ENCODE data around the gene COPG2. TPM values are rescaled to one million over a fixed set of nuclear protein-coding genes. Genes with fewer than 3 reads are reported as not detected.

Gene COPG2
- total and polyA plus RNA-seq, 2 of the 8 experiments (the other 6 are each of a cell fraction or from before 2014, with no cell fraction given), result 50.3 to 53.1 TPM

DNA sequence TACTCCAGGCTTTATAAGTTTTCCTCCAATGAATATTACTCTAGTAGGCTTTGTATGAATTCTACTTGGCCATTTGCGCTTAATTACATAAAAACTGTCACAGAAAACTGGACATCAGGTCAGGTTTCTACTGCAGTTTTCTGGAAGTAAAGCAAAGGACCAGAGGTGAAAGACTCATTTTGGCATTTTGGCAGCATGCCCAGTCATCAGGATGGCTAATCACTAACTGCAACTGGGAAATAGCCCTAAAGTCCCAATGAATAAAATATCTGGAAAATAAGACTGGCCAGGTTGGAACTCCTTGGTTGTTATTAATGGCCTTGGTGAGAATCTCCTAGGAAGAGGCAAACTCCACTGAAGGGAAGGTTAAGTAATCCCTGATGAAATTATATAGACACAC, 75.5 kb downstream of the COPG2 start:
- no peak overlapping the region for H2BK12ac ChIP-seq (ENCODE audit: low read depth, low read length)
- no peak overlapping the region for H2BK120ac ChIP-seq (replicated peaks; ENCODE audit: low read depth, low read length)
- H3K56ac ChIP-seq (replicated peaks; ENCODE audit: insufficient read length, low read depth, low read length), result no peak overlapping the region
- no peaks in the 10 kb centered on the region; a peak in 1 of 4 replicates for H3K9me3 ChIP-seq (ENCODE audit: insufficient read depth in 2 of 2, low read depth in 1 of 2, low read length in 1 of 2)
- H3K79me2 ChIP-seq (ENCODE audit: control insufficient read depth in 1 of 2, insufficient read depth in 2 of 2, low read length in 2 of 2), result no peaks in the 10 kb centered on the region
- H2AFZ ChIP-seq (ENCODE audit: low read length), result no peak overlapping the region
- H3K4me2 ChIP-seq (ENCODE audit: insufficient read depth in 1 of 2, low read depth in 2 of 2, low read length in 2 of 2), result no peak overlapping the region
- H2BK20ac ChIP-seq (ENCODE audit: low read length), result no peak overlapping the region
- no peak overlapping the region for H4K5ac ChIP-seq (ENCODE audit: insufficient read length, low read depth, low read length)
- H4K8ac ChIP-seq (ENCODE audit: extremely low read depth, insufficient read depth, low read length), result no peak overlapping the region
- no peak overlapping the region for H3K14ac ChIP-seq (ENCODE audit: insufficient read length)
- CTCF ChIA-PET (ENCODE audit: partially characterized antibody), result no interaction called here
- no peak overlapping the region for H4K91ac ChIP-seq (replicated peaks; ENCODE audit: insufficient read length, low read length)
- no peak for FAIRE-seq
- no peaks in the 10 kb centered on the region for H3K27me3 ChIP-seq (replicated peaks in 1 of 4; ENCODE audit: control insufficient read depth in 3 of 4, extremely low read depth in 1 of 4, insufficient read depth in 3 of 4, low read length in 3 of 4)
- no peaks in the 10 kb centered on the region; the same call in 1 of the 2 replicates for H3K23me2 ChIP-seq (ENCODE audit: low read depth, low read length)
- H3K9ac ChIP-seq (replicated peaks in 1 of 4; ENCODE audit: extremely low read depth in 1 of 4, low read depth in 3 of 4, low read length in 3 of 4), result no peak overlapping the region
- H3K23ac ChIP-seq (ENCODE audit: insufficient read length), result no peak overlapping the region
- H3K79me1 ChIP-seq (ENCODE audit: low read depth, low read length), result no peaks in the 10 kb centered on the region; the same call in 1 of the 2 replicates
- WGBS, 2 experiments (ENCODE audit: extremely low coverage in 1 of 2, insufficient coverage in 1 of 2, insufficient read length in 1 of 2, insufficient replicate concordance in 2 of 2, low coverage in 1 of 2, low lambda C conversion rate in 2 of 2, missing lambda C conversion rate in 1 of 2), result 88% methylated on average over 1 of the region's 1 CpG; no CpG with 5 or more reads in 1 of the 2 experiments
- no peak overlapping the region for H3K18ac ChIP-seq (ENCODE audit: extremely low read depth, low read length)
- no peaks in the 10 kb centered on the region for H3K36me3 ChIP-seq (ENCODE audit: control insufficient read depth in 2 of 4, insufficient read depth in 4 of 4, low read length in 3 of 4)
- H3K4me1 ChIP-seq (replicated peaks in 1 of 4; ENCODE audit: control insufficient read depth in 3 of 4, insufficient read depth in 4 of 4, low read length in 3 of 4), result no peaks in the 10 kb centered on the region
- H3K4me3 ChIP-seq (ENCODE audit: extremely low read depth in 1 of 4, insufficient read depth in 2 of 4, low read depth in 3 of 4, low read length in 4 of 4), result no peak overlapping the region
- H3K27ac ChIP-seq (ENCODE audit: low read depth, low read length), result no peak overlapping the region
- H2BK5ac ChIP-seq (ENCODE audit: low read depth, low read length), result no peak overlapping the region
- no peak for DNase-seq (ENCODE audit: low read depth in 1 of 2, low spot score in 2 of 2)
- no peak overlapping the region for H3K4ac ChIP-seq (replicated peaks; ENCODE audit: insufficient read length, low read depth, low read length)
- no peak overlapping the region for H2AK5ac ChIP-seq (ENCODE audit: low read depth, low read length)
- POLR2A ChIA-PET (ENCODE audit: partially characterized antibody), result no interaction called here
- no peak overlapping the region for H2BK15ac ChIP-seq (ENCODE audit: low read length)
- H4K20me1 ChIP-seq (replicated peaks in 1 of 2; ENCODE audit: control insufficient read depth in 1 of 2, insufficient read depth in 2 of 2, low read length in 2 of 2), result no peaks in the 10 kb centered on the region
- TF ChIP-seq CREB1 (IDR thresholded peaks at IDR 0.05), result no peak

Data from H1 (cell line).